Neural cell (in vitro differentiated cells): ENCODE results near the gene LPP. TPM values are rescaled to one million over a fixed set of nuclear protein-coding genes. Genes with fewer than 3 reads are reported as not detected.

Experiments used
- H2AFZ ChIP-seq: fragments of 200-600, 300-800 bp; sonication (generic), shearing (Covaris generic); 2 replicates; pipeline ENCODE4 v1.6.0; 2014; ENCODE audit warnings: low read depth, mild to moderate bottlenecking, antibody characterized with exemption, low read length, moderate library complexity
- H3F3A ChIP-seq: fragments of 200-600 bp; shearing (Covaris generic); 2 replicates; pipeline ENCODE4 v1.6.1; 2016; ENCODE audit warnings: mild to moderate bottlenecking, moderate library complexity, mixed read lengths, antibody characterized with exemption, low read length; ENCODE audit not compliant: insufficient read depth, poor library complexity, severe bottlenecking
- H3K27ac ChIP-seq: fragments of 200-600, 300-800 bp; sonication (generic), shearing (Covaris generic); 2 replicates; pipeline ENCODE4 v1.5.1; 2014; ENCODE audit warnings: mild to moderate bottlenecking, low read length, moderate library complexity
- H3K27me3 ChIP-seq: fragments of 300-800, 200-600 bp; sonication (generic), shearing (Covaris generic); 2 replicates; pipeline ENCODE4 v1.6.0; 2014; ENCODE audit warnings: mild to moderate bottlenecking, low read depth, low read length, moderate library complexity; ENCODE audit not compliant: insufficient read depth
- H3K36me3 ChIP-seq: fragments of 300-800, 200-600 bp; sonication (generic), shearing (Covaris generic); 2 replicates; pipeline ENCODE4 v1.5.1; 2014; ENCODE audit warnings: mild to moderate bottlenecking, antibody characterized with exemption, low read length, moderate library complexity; ENCODE audit not compliant: insufficient read depth
- H3K4me2 ChIP-seq: fragments of 300-800, 200-600 bp; sonication (generic), shearing (Covaris generic); 2 replicates; pipeline ENCODE4 v1.6.0; 2014; ENCODE audit warnings: mild to moderate bottlenecking, low read length
- H3K4me3 ChIP-seq: fragments of 300-800, 200-600 bp; sonication (generic), shearing (Covaris generic); 2 replicates; pipeline ENCODE4 v1.5.1; 2014; ENCODE audit warnings: mild to moderate bottlenecking, low read length, moderate library complexity
- H3K79me2 ChIP-seq: fragments of 200-600 bp; shearing (Covaris generic); replicated peaks from 2 replicates; pipeline ENCODE4 v1.6.0; 2014; ENCODE audit warnings: mild to moderate bottlenecking, low read length, moderate library complexity; ENCODE audit not compliant: insufficient read depth
- H3K9ac ChIP-seq: fragments of 300-800, 200-600 bp; sonication (generic), shearing (Covaris generic); 2 replicates; pipeline ENCODE4 v1.6.1; 2016; ENCODE audit warnings: mild to moderate bottlenecking, low read length, mixed read lengths
- H3K9me2 ChIP-seq: fragments of 200-600 bp; shearing (Covaris generic); 2 replicates; pipeline ENCODE4 v1.6.1; 2016; ENCODE audit warnings: mild to moderate bottlenecking, low read length, mixed read lengths; ENCODE audit not compliant: insufficient read depth
- H3K9me3 ChIP-seq: fragments of 200-600, 300-800 bp; sonication (generic), shearing (Covaris generic); 2 replicates; pipeline ENCODE4 v1.6.1; 2016; ENCODE audit warnings: mild to moderate bottlenecking, mixed run types, low read length, moderate library complexity, mixed read lengths
- H4K20me1 ChIP-seq: fragments of 200-600 bp; shearing (Covaris generic); 2 replicates; pipeline ENCODE4 v1.6.1; 2016; ENCODE audit warnings: mild to moderate bottlenecking, mixed run types; ENCODE audit not compliant: insufficient read depth
- EP300 ChIP-seq: fragments of 450-650 bp; conservative IDR thresholded peaks from 2 replicates; pipeline ENCODE4 v1.6.1; 2014; ENCODE audit warnings: antibody characterized with exemption, mild to moderate bottlenecking, moderate library complexity; ENCODE audit not compliant: poor library complexity, severe bottlenecking
- EZH2 ChIP-seq: fragments of 200-600, 300-800 bp; shearing (Covaris generic), sonication (generic); IDR thresholded peaks from 2 replicates; pipeline ENCODE4 v1.6.1; 2014; ENCODE audit warnings: antibody characterized with exemption, low read length, borderline replicate concordance, mild to moderate bottlenecking; ENCODE audit not compliant: insufficient read depth, poor library complexity, severe bottlenecking
- MXI1 ChIP-seq: fragments of 450-650 bp; conservative IDR thresholded peaks from 2 replicates; pipeline ENCODE4 v1.6.1; 2014; ENCODE audit warnings: antibody characterized with exemption, mild to moderate bottlenecking; ENCODE audit not compliant: poor library complexity, severe bottlenecking
- POLR2AphosphoS5 ChIP-seq: IDR thresholded peaks from 2 replicates; pipeline ENCODE4 v1.6.1; 2012
- RAD21 ChIP-seq: fragments of 450-650 bp; conservative IDR thresholded peaks from 2 replicates; pipeline ENCODE4 v1.6.1; 2014; ENCODE audit warnings: antibody characterized with exemption, mild to moderate bottlenecking, moderate library complexity
- REST ChIP-seq: IDR thresholded peaks from 2 replicates; pipeline ENCODE4 v1.6.1; 2012; ENCODE audit warnings: borderline replicate concordance
- SMC3 ChIP-seq: fragments of 450-650 bp; conservative IDR thresholded peaks from 2 replicates; pipeline ENCODE4 v1.6.1; 2014; ENCODE audit warnings: antibody characterized with exemption, mild to moderate bottlenecking, moderate library complexity; ENCODE audit not compliant: poor library complexity
- TAF1 ChIP-seq: IDR thresholded peaks from 2 replicates; pipeline ENCODE4 v1.6.1; 2012; ENCODE audit warnings: low read depth
- polyA plus RNA-seq: library from polyadenylated mRNA; depleted of rRNA; stranded (reverse); fragments of >200 nt; gene quantifications from 2 replicates; pipeline ENCODE4 v1.2.3, GENCODE V29; 2014
- TF ChIP-seq, protein P1 (sequence below): fragments of 450-650 bp; IDR thresholded peaks from 2 replicates; pipeline ENCODE4 v1.5.1; 2014; ENCODE audit warnings: antibody characterized with exemption, mild to moderate bottlenecking, moderate library complexity; ENCODE audit not compliant: poor library complexity, severe bottlenecking

Gene LPP
- polyA plus RNA-seq, 1 donor from 2014 or later: 3.0 TPM

DNA sequence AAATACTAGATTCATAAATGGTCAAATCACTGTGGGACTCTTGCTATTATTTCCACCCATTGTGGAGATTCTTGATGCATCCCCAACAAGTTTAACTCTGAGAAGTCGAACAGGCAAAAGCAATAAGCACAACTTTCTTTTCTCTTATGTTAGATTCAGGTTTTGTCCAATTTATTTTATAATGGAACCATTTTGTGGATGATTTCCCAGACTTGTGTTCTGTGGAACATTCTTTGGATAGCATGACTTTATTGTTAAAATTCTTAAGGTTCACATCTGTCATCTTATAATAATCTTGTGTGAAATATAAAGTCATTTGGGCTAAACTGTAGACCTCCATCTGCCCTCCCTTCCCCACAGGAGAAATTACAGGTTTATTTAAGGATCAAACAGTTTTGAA lies 213.7 kb downstream of the LPP start:
- Histone ChIP-seq H3K36me3 (no peaks in the 10 kb centered on the region), H4K20me1 (no peaks in the 10 kb centered on the region), H3K9me2 (no peaks in the 10 kb centered on the region), H3K4me3 (no peak overlapping the region), H3K4me2 (no peak overlapping the region), H3K27ac (no peak overlapping the region), H3K79me2 (no peaks in the 10 kb centered on the region), H2AFZ (no peak overlapping the region), H3K9me3 (no peaks in the 10 kb centered on the region), H3F3A (no peaks in the 10 kb centered on the region), H3K27me3 (no peaks in the 10 kb centered on the region), H3K9ac (no peak overlapping the region)
- no peak for TF ChIP-seq RAD21
- TF ChIP-seq, protein P1, sequence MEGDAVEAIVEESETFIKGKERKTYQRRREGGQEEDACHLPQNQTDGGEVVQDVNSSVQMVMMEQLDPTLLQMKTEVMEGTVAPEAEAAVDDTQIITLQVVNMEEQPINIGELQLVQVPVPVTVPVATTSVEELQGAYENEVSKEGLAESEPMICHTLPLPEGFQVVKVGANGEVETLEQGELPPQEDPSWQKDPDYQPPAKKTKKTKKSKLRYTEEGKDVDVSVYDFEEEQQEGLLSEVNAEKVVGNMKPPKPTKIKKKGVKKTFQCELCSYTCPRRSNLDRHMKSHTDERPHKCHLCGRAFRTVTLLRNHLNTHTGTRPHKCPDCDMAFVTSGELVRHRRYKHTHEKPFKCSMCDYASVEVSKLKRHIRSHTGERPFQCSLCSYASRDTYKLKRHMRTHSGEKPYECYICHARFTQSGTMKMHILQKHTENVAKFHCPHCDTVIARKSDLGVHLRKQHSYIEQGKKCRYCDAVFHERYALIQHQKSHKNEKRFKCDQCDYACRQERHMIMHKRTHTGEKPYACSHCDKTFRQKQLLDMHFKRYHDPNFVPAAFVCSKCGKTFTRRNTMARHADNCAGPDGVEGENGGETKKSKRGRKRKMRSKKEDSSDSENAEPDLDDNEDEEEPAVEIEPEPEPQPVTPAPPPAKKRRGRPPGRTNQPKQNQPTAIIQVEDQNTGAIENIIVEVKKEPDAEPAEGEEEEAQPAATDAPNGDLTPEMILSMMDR: no peak
- TF ChIP-seq TAF1: no peak
- TF ChIP-seq SMC3: no peak
- no peak for TF ChIP-seq EZH2
- TF ChIP-seq REST: no peak
- no peak for TF ChIP-seq MXI1

DNA sequence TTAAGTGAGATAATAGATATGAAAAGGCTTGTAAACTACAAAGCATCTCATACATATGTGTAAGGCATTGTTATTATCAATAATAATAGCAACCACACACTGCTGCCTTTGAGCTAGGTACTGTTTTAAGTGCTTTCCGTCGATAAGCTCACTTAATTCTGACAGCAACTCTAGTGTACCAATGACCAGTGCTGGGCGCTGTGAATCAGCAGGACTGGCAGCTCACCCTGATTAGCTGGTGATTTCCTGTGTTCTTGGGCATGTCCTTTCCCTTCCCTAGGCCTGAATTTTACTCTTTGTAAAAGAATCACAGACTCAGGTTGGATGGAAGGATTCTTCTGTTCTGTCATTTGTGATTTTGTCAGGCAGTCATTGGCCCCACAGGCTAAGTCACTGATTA lies 215.6 kb downstream of the LPP start:
- Histone ChIP-seq H3K4me2 (no peak overlapping the region), H3K4me3 (no peak overlapping the region), H3K27ac (no peak overlapping the region), H3F3A (no peaks in the 10 kb centered on the region), H3K79me2 (no peaks in the 10 kb centered on the region), H4K20me1 (no peaks in the 10 kb centered on the region), H2AFZ (no peak overlapping the region), H3K9me2 (no peaks in the 10 kb centered on the region), H3K36me3 (no peaks in the 10 kb centered on the region), H3K27me3 (no peaks in the 10 kb centered on the region), H3K9me3 (no peaks in the 10 kb centered on the region), H3K9ac (no peak overlapping the region)
- TF ChIP-seq, protein P1: no peak
- TF ChIP-seq RAD21: no peak
- TF ChIP-seq SMC3: no peak
- TF ChIP-seq TAF1: no peak
- TF ChIP-seq MXI1: no peak
- TF ChIP-seq REST: no peak
- no peak for TF ChIP-seq EZH2
- no peak for TF ChIP-seq POLR2AphosphoS5
- TF ChIP-seq EP300: no peak
